Brain microvascular endothelial cell (primary cell): ENCODE data around the gene DUSP6.
"Not testable (repeated sequence)": the region's sequence is repeated elsewhere in the genome, so short reads cannot be mapped to it uniquely, and the experiment has no call there.

Experiments used
- DNase-seq: peaks from one replicate; pipeline ENCODE4 v3.0.0-alpha.2; 2020
- H3K27ac ChIP-seq: fragments of 250-450 bp; sonication (Bioruptor Pico); 2 replicates; pipeline ENCODE4 v1.5.1; 2020; ENCODE audit warnings: mild to moderate bottlenecking, moderate library complexity
- H3K27me3 ChIP-seq: fragments of 250-450 bp; sonication (Bioruptor Pico); replicated peaks from 2 replicates; pipeline ENCODE4 v1.5.1; 2020; ENCODE audit warnings: mild to moderate bottlenecking
- H3K36me3 ChIP-seq: fragments of 250-450 bp; sonication (Bioruptor Pico); replicated peaks from 2 replicates; pipeline ENCODE4 v1.5.1; 2020; ENCODE audit warnings: mild to moderate bottlenecking
- H3K4me3 ChIP-seq: 2 replicates; pipeline ENCODE4 v1.5.1; 2011; ENCODE audit warnings: low read depth, mild to moderate bottlenecking, control low read depth, low read length, moderate library complexity
- in situ Hi-C: cut with HindIII; loops from 2 replicates; pipeline ENCODE4 v1.10.0; 2017; ENCODE audit warnings: low sequenced_read_pairs, low pct_ligation_motif_present
- TF ChIP-seq, protein P1 (sequence below): IDR thresholded peaks from 2 replicates; pipeline ENCODE4 v1.5.1; 2011; ENCODE audit warnings: low read depth, mild to moderate bottlenecking, moderate library complexity, low read length, control low read depth, inconsistent platforms; ENCODE audit errors: missing control alignments

DUSP6 gene

GRCh38 chr12:89345376-89345775 lies 6.9 kb downstream of the DUSP6 start:
- TF ChIP-seq, protein P1, sequence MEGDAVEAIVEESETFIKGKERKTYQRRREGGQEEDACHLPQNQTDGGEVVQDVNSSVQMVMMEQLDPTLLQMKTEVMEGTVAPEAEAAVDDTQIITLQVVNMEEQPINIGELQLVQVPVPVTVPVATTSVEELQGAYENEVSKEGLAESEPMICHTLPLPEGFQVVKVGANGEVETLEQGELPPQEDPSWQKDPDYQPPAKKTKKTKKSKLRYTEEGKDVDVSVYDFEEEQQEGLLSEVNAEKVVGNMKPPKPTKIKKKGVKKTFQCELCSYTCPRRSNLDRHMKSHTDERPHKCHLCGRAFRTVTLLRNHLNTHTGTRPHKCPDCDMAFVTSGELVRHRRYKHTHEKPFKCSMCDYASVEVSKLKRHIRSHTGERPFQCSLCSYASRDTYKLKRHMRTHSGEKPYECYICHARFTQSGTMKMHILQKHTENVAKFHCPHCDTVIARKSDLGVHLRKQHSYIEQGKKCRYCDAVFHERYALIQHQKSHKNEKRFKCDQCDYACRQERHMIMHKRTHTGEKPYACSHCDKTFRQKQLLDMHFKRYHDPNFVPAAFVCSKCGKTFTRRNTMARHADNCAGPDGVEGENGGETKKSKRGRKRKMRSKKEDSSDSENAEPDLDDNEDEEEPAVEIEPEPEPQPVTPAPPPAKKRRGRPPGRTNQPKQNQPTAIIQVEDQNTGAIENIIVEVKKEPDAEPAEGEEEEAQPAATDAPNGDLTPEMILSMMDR: no peak
- no peak for DNase-seq
- no peaks in the 10 kb centered on the region for H3K27me3 ChIP-seq
- peaks cover 21% of the 10 kb centered on the region for H3K36me3 ChIP-seq
- H3K4me3 ChIP-seq: no peak overlapping the region
- H3K27ac ChIP-seq: no peak overlapping the region
- in situ Hi-C loops: no loop called here

- TF ChIP-seq, protein P1: no peak
- Histone ChIP-seq H3K36me3 (peaks cover 18% of the 10 kb centered on the region), H3K27ac (no peak overlapping the region), H3K4me3 (no peak overlapping the region), H3K27me3 (no peaks in the 10 kb centered on the region)
- DNase-seq: no peak
- in situ Hi-C loops: no loop called here
These were observed 7.5 kb downstream of the DUSP6 start for GRCh38 chr12:89344862-89345202.

- H3K27ac ChIP-seq: no peak overlapping the region
- no peak overlapping the region for H3K4me3 ChIP-seq
- H3K27me3 ChIP-seq: no peaks in the 10 kb centered on the region
- peaks cover 15% of the 10 kb centered on the region for H3K36me3 ChIP-seq
- TF ChIP-seq, protein P1: no peak
- in situ Hi-C loops: no loop called here
- no peak for DNase-seq
These were observed 8.0 kb downstream of the DUSP6 start for GRCh38 chr12:89344043-89344861.

DNA sequence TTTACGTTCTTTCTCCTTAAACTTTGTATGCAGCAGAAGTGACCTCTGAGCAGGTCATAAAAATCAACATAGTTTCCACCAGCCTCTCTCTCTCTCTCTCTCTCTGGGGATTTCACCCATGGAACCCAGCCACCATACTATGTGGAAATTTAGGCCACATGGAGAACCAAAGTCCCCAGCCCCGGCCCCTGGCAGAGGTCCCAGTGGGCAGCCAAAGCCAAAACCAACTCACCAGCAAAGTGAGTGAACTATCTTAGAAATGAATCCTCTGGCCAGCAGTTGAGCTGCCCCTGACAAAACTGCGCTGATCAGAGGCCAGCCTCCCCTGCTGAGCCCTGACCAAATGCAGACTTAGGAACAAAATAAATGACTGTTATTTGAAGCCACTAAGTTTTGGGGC lies 9.2 kb downstream of the DUSP6 start:
- in situ Hi-C loops: no loop called here
- H3K27ac ChIP-seq: no peak overlapping the region
- peaks cover 6% of the 10 kb centered on the region for H3K36me3 ChIP-seq
- TF ChIP-seq, protein P1: no peak
- H3K27me3 ChIP-seq: no peaks in the 10 kb centered on the region
- DNase-seq: peak; percentile 19
- H3K4me3 ChIP-seq: no peak overlapping the region

DNA sequence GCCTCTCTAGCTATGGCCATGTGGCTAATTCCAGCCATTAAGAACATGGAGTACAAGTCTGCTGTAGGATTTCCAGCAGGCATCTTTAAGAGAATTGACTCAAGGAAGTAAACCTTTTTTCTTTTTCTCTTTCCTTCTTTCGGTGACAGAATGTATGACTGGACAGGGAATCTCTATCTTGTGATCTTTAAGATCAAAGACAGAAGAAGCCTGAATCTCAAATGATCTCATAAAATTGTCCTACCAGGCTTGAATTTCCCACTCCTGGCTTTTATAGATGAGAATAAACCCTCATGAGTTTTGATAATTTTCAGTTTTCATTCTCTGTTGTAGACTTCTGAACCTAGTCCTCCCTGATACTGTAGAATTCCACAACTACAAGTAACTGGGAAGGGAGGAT lies 11.4 kb downstream of the DUSP6 start:
- TF ChIP-seq, protein P1: no peak
- H3K27me3 ChIP-seq: no peaks in the 10 kb centered on the region
- H3K4me3 ChIP-seq: no peak overlapping the region
- no peaks in the 10 kb centered on the region for H3K36me3 ChIP-seq
- in situ Hi-C loops: no loop called here
- no peak for DNase-seq
- no peak overlapping the region for H3K27ac ChIP-seq

GRCh38 chr12:89339526-89339925 lies 12.8 kb downstream of the DUSP6 start:
- in situ Hi-C loops: no loop called here
- no peak overlapping the region for H3K4me3 ChIP-seq
- H3K27me3 ChIP-seq: no peaks in the 10 kb centered on the region
- H3K36me3 ChIP-seq: no peaks in the 10 kb centered on the region
- TF ChIP-seq, protein P1: no peak
- no peak for DNase-seq
- H3K27ac ChIP-seq: no peak overlapping the region

- H3K27me3 ChIP-seq, H3K4me3 ChIP-seq, in situ Hi-C loops, DNase-seq, H3K27ac ChIP-seq, H3K36me3 ChIP-seq: not testable (repeated sequence)
These were observed 15.2 kb downstream of the DUSP6 start for GRCh38 chr12:89337136-89337535.
